Small intestine (tissue), 7 donors: ENCODE measurements around the gene UBR4. TPM values are rescaled to one million over a fixed set of nuclear protein-coding genes. Genes with fewer than 3 reads are reported as not detected.
A peak's percentile ranks its signal among the peaks of the same experiment; 100 is the strongest.

Source experiments
- DNase-seq, 2 donors: peaks; one replicate each; pipeline versions ENCODE4 v3.0.0 to v3.0.0-alpha.2; 2013
- FAIRE-seq: peaks from 2 replicates; lab custom pipeline; 2012; peaks lifted over from hg19 to GRCh38; lab: Jason Lieb, UNC
- H3K27ac ChIP-seq, 3 donors: one replicate each; pipeline ENCODE4 v1.5.1; 2013; ENCODE audit warnings: low read length in 2 of 3, mild to moderate bottlenecking in 2 of 3, control low read depth in 1 of 3, inconsistent platforms in 1 of 3, low read depth in 1 of 3, moderate library complexity in 1 of 3
- H3K27me3 ChIP-seq, 3 donors: one replicate each; pipeline ENCODE4 v1.6.1; 2013; ENCODE audit warnings: low read length in 3 of 3, inconsistent platforms in 1 of 3; ENCODE audit not compliant: control insufficient read depth in 3 of 3, insufficient read depth in 3 of 3
- H3K36me3 ChIP-seq, 3 donors: one replicate each; pipeline ENCODE4 v1.6.1; 2013; ENCODE audit warnings: low read length in 3 of 3, inconsistent platforms in 1 of 3, low read depth in 1 of 3, mild to moderate bottlenecking in 1 of 3, moderate library complexity in 1 of 3; ENCODE audit not compliant: control insufficient read depth in 3 of 3, insufficient read depth in 2 of 3
- H3K4me1 ChIP-seq, 3 donors: one replicate each; pipeline ENCODE4 v1.6.1; 2013; ENCODE audit warnings: low read length in 2 of 3, inconsistent platforms in 1 of 3, low read depth in 1 of 3, mild to moderate bottlenecking in 1 of 3, moderate library complexity in 1 of 3; ENCODE audit not compliant: control insufficient read depth in 3 of 3, insufficient read depth in 2 of 3
- H3K4me3 ChIP-seq, 3 donors: one replicate each; pipeline ENCODE4 v1.5.1; 2013; ENCODE audit warnings: low read length in 3 of 3, control low read depth in 1 of 3, inconsistent platforms in 1 of 3, low read depth in 1 of 3, mild to moderate bottlenecking in 1 of 3, moderate library complexity in 1 of 3
- H3K9me3 ChIP-seq, 2 donors: one replicate each; pipeline ENCODE4 v1.6.1; 2013; ENCODE audit warnings: low read depth in 1 of 2, low read length in 1 of 2; ENCODE audit not compliant: control insufficient read depth in 2 of 2, insufficient read depth in 1 of 2
- WGBS, 3 donors: extraction: QIAGEN DNeasy Blood & Tissue Kit; methylation state at CpG; one replicate each; pipeline ENCODE4 v1.1.7; 2013; 5-methylcytosine and 5-hydroxymethylcytosine counted together
- polyA plus RNA-seq, 4 donors: library from polyadenylated mRNA; stranded (reverse) in 3 of 4; unstranded in 1 of 4; fragments of 200-250 nt in 3 of 4; fragments of 120-200 nt in 1 of 4; gene quantifications; one replicate each; pipeline versions ENCODE4 v1.2.1 to v1.2.3, GENCODE V29; 2013
- donor health status: healthy with polysubstance abuse.
- donor health status: control.
- donor health status: control.
- donor health status: Bipolar disorder and iron deficiency.
- donor health status: healthy.

Gene UBR4
- polyA plus RNA-seq, 4 donors: 85.9 to 275 (median 143) TPM

GRCh38 chr1:19035377-19036040 is 174.6 kb downstream of the UBR4 start:
- H3K27ac ChIP-seq: no peak overlapping the region
- no peak overlapping the region for H3K4me3 ChIP-seq
- FAIRE-seq (no peak), DNase-seq (no peak)
- 59 to 66% (median 61%) methylated on average over 7 of the region's 7 CpGs for WGBS, 3 donors
- no peaks in the 10 kb centered on the region for H3K9me3 ChIP-seq
- H3K4me1 ChIP-seq: no peaks in the 10 kb centered on the region
- peaks cover 0 to 4% (median 2%) of the 10 kb centered on the region in 3 donors for H3K27me3 ChIP-seq
- H3K36me3 ChIP-seq: no peaks in the 10 kb centered on the region

GRCh38 chr1:19034721-19035120 is 175.3 kb downstream of the UBR4 start:
- 83 to 92% (median 91%) methylated on average over 10 of the region's 10 CpGs for WGBS, 3 donors
- Histone ChIP-seq H3K4me3 (no peak overlapping the region), H3K27me3 (peaks cover 0 to 2% (median 0%) of the 10 kb centered on the region in 3 donors), H3K27ac (no peak overlapping the region), H3K36me3 (no peaks in the 10 kb centered on the region), H3K4me1 (no peaks in the 10 kb centered on the region), H3K9me3 (no peaks in the 10 kb centered on the region)
- no peak for DNase-seq
- FAIRE-seq: no peak

GRCh38 chr1:19033926-19034680 is 176.0 kb downstream of the UBR4 start:
- H3K4me3 ChIP-seq: no peak overlapping the region
- DNase-seq (no peak), FAIRE-seq (no peak)
- H3K9me3 ChIP-seq: no peaks in the 10 kb centered on the region
- H3K4me1 ChIP-seq: no peaks in the 10 kb centered on the region
- no peaks in the 10 kb centered on the region for H3K36me3 ChIP-seq
- no peak overlapping the region for H3K27ac ChIP-seq
- 79 to 88% (median 83%) methylated on average over 21 to 22 of the region's 22 CpGs for WGBS, 3 donors
- peaks cover 0 to 2% (median 0%) of the 10 kb centered on the region in 3 donors for H3K27me3 ChIP-seq

GRCh38 chr1:19033515-19033839 is 176.6 kb downstream of the UBR4 start:
- Histone ChIP-seq H3K4me1 (no peaks in the 10 kb centered on the region), H3K4me3 (no peak overlapping the region), H3K9me3 (no peaks in the 10 kb centered on the region), H3K36me3 (no peaks in the 10 kb centered on the region), H3K27ac (no peak overlapping the region), H3K27me3 (peaks cover 0 to 2% (median 0%) of the 10 kb centered on the region in 3 donors)
- 82 to 94% (median 83%) methylated on average over 8 of the region's 8 CpGs for WGBS, 3 donors
- FAIRE-seq (no peak), DNase-seq (no peak)

- peaks cover 0 to 3% (median 2%) of the 10 kb centered on the region in 3 donors for H3K27me3 ChIP-seq
- H3K4me3 ChIP-seq: no peak overlapping the region
- H3K36me3 ChIP-seq: no peaks in the 10 kb centered on the region
- no peaks in the 10 kb centered on the region for H3K9me3 ChIP-seq
- no peak for FAIRE-seq
- 83 to 88% (median 88%) methylated on average over 20 of the region's 20 CpGs for WGBS, 3 donors
- no peak overlapping the region for H3K27ac ChIP-seq
- DNase-seq: no peak
- H3K4me1 ChIP-seq: no peaks in the 10 kb centered on the region
These were observed 177.2 kb downstream of the UBR4 start for GRCh38 chr1:19032701-19033514.

DNA sequence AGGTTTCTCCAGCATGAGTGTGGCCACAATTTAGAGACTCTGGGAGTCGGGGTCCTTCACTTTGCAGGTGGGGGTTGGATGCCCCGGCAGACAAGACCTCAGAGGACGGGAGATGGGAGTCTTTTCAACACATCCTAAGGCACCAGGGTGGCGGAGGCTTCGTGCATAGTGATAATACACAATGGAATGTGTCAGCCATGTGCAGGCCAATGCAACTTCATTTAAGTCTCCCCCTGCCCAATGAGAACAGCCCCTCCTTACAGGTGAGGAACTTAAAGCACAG is 177.7 kb downstream of the UBR4 start:
- Histone ChIP-seq H3K4me3 (no peak overlapping the region), H3K36me3 (no peaks in the 10 kb centered on the region), H3K4me1 (no peaks in the 10 kb centered on the region), H3K27me3 (peaks cover 0 to 4% (median 2%) of the 10 kb centered on the region in 3 donors), H3K27ac (no peak overlapping the region), H3K9me3 (no peaks in the 10 kb centered on the region)
- WGBS, 3 donors: 69 to 81% (median 79%) methylated on average over 5 of the region's 5 CpGs
- FAIRE-seq (no peak), DNase-seq (no peak)

DNA sequence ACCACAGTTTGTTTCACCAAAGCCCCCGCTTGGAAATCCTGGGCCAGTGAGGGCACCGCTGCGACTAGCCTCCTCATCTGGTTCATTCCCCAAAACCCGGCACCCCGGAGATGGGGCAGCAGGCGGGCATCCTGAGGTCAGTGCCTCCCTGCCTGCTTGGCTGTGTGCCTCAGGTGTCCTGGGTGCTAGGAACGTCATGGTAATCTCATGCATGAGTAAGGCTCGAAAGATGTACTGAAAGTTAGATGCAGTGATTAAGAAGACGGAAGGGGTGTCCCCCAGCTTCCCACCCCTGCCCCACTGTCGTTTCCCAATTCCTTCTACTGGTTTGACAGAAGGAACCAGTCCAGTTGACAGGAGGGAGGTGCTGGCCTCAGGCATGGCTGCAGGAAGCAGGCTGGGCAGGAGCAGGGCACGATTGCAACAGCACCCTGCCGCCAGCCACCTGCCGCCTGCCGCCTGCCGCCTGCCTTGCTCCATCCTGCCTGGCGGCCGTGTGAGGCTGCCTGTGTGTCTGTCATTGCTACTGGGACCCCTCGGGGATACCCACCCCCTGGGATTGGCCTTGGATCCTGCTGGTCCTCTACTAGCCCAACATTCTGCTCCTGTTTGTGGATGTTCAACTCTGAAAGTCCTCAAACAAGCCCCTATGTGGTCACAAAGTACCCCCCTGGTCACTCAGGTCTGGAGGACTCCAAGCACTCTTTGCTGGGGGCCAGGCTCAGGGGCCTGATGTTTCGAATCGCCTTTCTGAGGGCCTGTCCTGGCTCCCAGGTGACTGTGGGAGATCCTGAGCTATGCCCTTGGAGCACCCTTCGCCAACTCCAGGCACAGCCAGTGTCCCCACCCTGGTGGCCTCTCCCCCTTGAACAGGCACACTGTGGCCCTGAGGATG is 180.6 kb downstream of the UBR4 start:
- H3K27me3 ChIP-seq: peaks cover 0 to 4% (median 0%) of the 10 kb centered on the region in 3 donors
- DNase-seq: peak in 1 of 2 donors; percentile 17
- no peak for FAIRE-seq
- H3K27ac ChIP-seq: no peak overlapping the region
- H3K4me1 ChIP-seq: no peaks in the 10 kb centered on the region
- H3K4me3 ChIP-seq: no peak overlapping the region
- H3K9me3 ChIP-seq: no peaks in the 10 kb centered on the region
- WGBS, 3 donors: 40 to 55% (median 50%) methylated on average over 21 of the region's 21 CpGs
- H3K36me3 ChIP-seq: no peaks in the 10 kb centered on the region
